DMS79 treated with DMSO at 0.1 percent for 48 hours (cell line): ENCODE results near the gene GLIS2.

Experiments used
- DNase-seq: peaks from one replicate; lab custom pipeline; 2025; lab: John Stamatoyannopoulos, UW

GLIS2 gene

DNA sequence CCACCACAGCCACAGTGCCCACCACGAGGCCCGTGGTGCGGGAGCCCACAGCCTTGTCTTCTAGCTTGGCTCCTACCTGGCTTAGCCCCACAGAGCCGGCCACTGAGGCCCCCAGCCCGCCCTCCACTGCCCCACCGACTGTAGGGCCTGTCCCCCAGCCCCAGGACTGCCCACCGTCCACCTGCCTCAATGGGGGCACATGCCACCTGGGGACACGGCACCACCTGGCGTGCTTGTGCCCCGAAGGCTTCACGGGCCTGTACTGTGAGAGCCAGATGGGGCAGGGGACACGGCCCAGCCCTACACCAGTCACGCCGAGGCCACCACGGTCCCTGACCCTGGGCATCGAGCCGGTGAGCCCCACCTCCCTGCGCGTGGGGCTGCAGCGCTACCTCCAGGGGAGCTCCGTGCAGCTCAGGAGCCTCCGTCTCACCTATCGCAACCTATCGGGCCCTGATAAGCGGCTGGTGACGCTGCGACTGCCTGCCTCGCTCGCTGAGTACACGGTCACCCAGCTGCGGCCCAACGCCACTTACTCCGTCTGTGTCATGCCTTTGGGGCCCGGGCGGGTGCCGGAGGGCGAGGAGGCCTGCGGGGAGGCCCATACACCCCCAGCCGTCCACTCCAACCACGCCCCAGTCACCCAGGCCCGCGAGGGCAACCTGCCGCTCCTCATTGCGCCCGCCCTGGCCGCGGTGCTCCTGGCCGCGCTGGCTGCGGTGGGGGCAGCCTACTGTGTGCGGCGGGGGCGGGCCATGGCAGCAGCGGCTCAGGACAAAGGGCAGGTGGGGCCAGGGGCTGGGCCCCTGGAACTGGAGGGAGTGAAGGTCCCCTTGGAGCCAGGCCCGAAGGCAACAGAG, 66.3 kb downstream of the GLIS2 start:
- no peak for DNase-seq

DNA sequence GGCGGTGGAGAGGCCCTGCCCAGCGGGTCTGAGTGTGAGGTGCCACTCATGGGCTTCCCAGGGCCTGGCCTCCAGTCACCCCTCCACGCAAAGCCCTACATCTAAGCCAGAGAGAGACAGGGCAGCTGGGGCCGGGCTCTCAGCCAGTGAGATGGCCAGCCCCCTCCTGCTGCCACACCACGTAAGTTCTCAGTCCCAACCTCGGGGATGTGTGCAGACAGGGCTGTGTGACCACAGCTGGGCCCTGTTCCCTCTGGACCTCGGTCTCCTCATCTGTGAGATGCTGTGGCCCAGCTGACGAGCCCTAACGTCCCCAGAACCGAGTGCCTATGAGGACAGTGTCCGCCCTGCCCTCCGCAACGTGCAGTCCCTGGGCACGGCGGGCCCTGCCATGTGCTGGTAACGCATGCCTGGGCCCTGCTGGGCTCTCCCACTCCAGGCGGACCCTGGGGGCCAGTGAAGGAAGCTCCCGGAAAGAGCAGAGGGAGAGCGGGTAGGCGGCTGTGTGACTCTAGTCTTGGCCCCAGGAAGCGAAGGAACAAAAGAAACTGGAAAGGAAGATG, 67.0 kb downstream of the GLIS2 start:
- no peak for DNase-seq

DNA sequence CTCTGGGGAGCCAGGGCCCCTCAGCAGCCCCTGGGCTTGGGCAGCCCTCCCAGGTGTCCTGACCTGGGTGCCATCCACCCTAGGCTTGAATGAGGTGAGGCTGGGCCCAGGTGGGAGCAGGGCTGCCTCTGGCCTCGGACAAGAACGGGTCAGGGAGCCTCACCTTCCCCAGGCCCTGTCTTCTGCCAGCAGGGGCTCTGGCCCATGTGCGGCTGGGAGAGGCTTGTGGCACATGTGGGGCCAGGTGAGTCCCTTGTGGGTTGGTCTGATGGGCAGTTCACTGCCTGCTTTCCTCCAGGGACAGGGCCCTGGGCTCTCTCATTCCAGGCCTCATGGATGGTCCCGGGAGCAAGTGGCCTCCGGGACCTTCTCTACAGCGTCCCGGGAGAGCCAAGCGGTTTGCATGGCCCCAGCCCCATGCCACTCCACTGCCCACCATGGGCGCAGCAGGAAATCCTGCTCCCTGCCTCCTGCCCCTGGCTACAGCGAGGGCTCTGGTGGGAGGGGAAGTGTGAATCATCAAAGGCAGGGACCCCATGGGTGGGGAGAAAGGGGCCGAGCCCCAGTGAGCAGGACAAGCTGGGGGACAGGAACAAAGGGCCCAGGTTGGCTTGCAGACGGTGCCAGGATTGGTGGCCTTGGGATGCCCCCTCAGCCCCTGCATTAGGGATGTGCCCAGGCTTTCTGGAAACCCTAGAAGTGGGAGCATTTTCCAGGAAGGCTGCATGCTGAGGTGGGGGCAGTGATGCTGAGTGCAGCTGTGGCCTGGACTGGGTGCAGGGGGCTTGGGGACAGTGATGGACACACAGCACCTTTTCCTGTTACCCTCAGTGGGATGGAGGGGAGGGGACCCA, 68.0 kb downstream of the GLIS2 start:
- DNase-seq = no peak

DNA sequence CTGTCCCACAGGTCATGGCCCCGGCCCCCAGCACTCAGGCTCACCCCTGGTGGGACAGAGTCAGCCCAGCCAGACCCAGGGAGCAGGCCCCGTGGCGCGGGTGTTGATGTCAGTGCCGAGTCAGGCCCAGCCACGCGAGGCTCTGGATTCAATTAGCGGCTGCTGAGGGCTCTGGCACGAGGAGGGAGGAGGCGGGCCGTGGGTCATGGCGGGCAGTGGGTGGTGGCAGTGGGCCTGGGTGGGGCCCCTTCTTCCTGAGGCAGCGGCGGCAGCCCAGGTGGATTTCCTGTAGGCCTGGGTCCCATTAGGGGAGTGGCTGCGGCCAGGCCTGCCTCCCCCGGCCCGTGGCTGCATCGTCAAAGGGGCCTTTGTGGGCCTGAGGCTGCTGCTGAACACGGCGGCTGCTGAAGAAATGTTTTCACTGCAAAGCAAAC, 68.7 kb downstream of the GLIS2 start:
- no peak for DNase-seq

DNA sequence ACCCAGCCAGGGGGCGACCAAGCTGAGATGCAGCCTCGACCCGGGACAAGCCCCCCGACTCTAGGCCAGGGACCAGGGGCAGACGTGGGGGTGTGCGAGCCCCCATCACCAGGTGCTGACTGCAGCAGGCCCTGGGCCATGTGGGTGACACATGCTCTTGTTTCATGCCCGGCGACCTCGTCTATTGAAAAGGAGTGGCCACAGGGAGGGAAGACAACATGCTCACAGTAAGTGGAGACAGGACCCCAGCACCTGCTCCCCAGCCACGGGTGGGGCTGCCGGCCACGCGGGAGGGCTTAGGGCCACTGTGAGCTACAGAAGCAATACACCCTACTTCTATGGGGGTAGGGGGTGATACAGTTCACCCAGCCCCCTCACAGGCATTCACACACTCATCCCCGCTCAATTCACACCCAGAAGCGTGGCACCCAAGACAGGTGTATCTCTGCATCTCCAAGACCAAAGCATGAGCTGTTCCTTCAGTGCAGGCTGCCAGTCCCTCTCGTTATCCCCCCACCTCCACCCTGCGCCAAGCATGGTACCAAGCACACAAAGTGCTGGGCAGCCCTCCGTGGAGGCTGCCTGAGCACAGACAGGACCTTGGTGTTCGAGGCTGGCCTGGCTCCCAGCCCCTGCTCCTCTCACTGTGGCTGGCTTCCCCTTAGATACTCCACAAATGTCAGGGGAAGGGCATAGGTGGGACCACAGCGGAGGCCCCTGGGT, 69.4 kb downstream of the GLIS2 start:
- no peak for DNase-seq

DNA sequence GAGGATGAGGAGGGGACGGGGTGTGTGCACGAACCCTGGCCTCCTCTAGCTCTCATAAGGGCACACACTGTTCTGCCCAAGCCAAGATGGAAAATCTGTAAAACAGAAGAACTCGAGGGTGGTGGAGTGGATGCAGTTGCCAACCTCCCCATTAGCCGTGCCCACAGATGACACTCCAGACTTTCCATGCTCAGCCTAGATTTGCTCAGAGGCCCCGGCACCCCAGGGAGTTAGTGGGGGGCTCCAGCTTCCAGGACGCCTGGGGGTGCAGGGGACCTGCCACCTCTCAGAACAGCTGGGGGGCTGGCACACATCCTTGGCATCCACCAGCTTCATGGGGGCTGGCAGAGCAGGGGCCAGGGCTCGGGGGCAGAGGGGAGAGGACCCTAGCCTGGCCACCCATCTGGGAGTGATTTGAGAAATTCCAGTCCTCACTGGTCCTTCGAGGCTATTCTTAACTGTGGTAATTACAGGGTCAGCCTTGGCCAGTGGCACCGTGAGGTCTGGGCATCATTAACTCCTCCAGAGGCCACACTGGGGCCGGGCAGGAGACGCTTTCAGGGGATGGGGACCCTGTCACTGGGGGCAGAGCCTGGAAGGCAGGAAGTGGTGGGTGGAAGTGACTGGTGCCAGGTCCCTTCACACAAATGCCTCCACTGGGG, 70.1 kb downstream of the GLIS2 start:
- no peak for DNase-seq

DNA sequence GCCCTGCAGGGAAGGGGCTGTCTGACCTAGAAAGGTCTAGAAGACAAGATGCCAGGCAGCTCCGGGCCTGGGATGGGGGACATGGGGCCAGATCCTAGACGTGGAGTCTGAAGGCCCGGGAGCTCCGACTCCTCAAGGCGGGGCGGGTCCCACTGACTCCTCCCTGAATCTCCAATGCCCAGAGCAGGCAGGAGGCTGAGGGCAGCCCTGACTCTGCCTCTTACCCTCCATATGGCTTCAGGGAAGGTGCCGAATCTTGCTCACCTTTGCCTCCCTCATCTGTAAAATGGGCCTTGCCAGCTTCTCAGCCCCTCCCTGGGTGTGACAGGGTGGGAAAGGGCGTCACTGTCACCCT, 70.6 kb downstream of the GLIS2 start:
- no peak for DNase-seq

DNA sequence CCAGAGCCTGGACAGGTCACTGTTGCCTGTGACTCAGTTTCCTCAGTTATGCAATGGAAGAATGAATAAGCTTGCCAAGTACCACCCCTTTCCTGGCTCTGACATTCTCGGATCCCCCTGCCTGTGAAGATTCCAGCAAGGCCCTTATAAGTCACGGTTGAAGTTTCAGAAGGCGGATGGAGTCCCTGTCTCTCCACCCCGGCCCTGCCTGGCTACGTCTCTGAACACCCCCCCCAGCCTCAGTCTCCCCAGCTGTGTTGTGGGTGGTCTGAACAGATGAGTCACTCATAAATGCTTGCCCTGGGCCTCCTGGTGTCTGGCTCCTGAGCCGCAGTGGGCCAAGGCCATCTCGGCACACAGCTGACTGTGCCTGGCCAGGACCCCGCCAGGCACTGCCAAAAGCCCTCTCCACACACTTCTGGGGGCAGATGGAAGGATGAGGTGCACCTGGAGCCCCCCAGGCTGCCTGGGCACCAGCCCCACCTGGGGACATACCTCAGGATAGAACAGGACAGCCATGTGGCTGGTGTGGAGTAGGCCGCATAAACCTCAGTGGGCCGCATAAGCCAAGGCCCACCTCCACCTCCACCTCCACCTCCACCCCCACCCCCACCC, 71.2 kb downstream of the GLIS2 start:
- DNase-seq = no peak

DNA sequence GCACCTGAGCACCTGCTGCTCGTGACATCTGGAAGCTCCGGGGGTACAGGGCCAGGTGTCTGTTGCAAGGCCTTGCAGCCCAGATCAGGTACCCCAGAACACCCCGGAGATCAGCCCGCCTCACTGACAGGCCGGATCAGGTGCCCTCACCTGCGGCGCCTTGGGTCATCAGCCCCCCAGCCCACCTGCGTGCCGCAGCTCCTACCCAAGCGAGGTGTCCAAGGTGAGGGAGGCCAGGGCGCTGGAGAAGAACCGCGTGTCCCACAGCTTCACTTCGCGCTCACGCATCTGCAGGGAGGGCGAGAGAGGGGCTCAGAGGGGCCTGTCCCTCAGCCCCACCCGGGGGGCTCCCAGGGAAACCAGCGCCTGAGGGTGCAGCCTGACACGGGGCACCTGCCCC, 71.9 kb downstream of the GLIS2 start:
- no peak for DNase-seq

DNA sequence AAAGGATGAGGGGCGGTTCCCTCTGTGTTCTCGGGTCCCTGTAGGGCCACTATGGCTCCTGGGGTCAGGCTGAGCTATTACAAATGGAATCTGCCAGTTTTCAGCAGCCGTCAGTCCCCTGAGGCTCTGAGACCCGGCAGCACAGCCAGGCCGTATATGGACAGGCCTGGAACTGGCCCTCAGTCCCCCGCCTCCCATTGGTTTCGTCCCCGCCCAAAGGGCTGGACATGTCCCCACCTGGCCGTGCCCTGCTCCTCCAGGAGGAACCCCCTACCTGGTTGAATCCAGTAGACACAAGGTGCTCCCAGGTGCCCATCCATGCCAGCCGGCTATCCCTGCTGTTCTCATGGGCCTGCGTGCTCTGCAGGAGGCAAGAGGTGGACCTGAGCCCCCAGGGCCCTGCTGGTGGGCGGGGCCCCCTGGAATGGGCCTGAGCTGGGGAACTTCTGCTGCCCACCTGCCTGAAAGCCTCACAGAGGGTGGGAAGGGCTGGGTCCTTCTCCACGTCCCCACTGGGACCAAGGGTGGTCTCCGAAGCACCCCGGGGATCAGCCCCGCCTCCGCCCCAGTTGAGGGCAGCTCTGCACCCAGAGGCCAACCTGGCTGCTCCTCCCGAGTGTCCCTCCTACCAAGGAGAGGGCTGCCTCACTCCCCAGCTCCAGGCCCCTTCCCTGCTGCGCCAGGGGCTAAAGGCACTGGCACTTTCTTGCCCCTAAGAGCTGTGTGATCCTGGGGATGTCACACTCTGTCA, 72.6 kb downstream of the GLIS2 start:
- DNase-seq = no peak
